CD14-positive monocyte (primary cell): Measurements from ENCODE around the gene KLHL4. TPM values are rescaled to one million over a fixed set of nuclear protein-coding genes. Genes with fewer than 3 reads are reported as not detected.

ENCODE experiments used
- DNase-seq, 3 donors: peaks; one replicate each; pipeline ENCODE4 v3.0.0-alpha.2; 2011 to 2022
- H2AFZ ChIP-seq: 2 replicates; pipeline ENCODE4 v1.6.0; 2012; ENCODE audit warnings: mild to moderate bottlenecking, low read depth, low read length, inconsistent platforms; ENCODE audit not compliant: insufficient read depth, poor library complexity, severe bottlenecking
- H3K27ac ChIP-seq, 2 donors: 1 replicate in 1 of 2; 2 replicates in 1 of 2; pipeline ENCODE4 v1.5.1; 2012 to 2013; ENCODE audit warnings: low read length in 2 of 2, control low read depth in 1 of 2, inconsistent platforms in 1 of 2, low read depth in 1 of 2, mild to moderate bottlenecking in 1 of 2
- H3K27me3 ChIP-seq, 2 donors: one replicate each; pipeline versions ENCODE4 v1.6.0 to v1.6.1; 2011 to 2013; ENCODE audit warnings: low read length in 2 of 2; ENCODE audit not compliant: control insufficient read depth in 2 of 2, insufficient read depth in 2 of 2
- H3K36me3 ChIP-seq, 2 donors: replicated peaks in 1 of 2; 1 replicate in 1 of 2; 2 replicates in 1 of 2; pipeline versions ENCODE4 v1.5.1 to v1.6.1; 2012 to 2013; ENCODE audit warnings: low read length in 2 of 2, control low read depth in 1 of 2, inconsistent platforms in 1 of 2, mild to moderate bottlenecking in 1 of 2; ENCODE audit not compliant: insufficient read depth in 2 of 2, control insufficient read depth in 1 of 2
- H3K4me1 ChIP-seq, 2 donors: 1 replicate in 1 of 2; 2 replicates in 1 of 2; pipeline versions ENCODE4 v1.5.1 to v1.6.1; 2012 to 2013; ENCODE audit warnings: low read length in 2 of 2, control low read depth in 1 of 2, inconsistent platforms in 1 of 2, mild to moderate bottlenecking in 1 of 2, moderate library complexity in 1 of 2; ENCODE audit not compliant: insufficient read depth in 2 of 2, control insufficient read depth in 1 of 2
- H3K4me2 ChIP-seq: replicated peaks from 2 replicates; pipeline ENCODE3; 2012; ENCODE audit warnings: low read length, moderate library complexity, mild to moderate bottlenecking; ENCODE audit not compliant: poor library complexity, severe bottlenecking; ENCODE audit errors: extremely low read depth
- H3K4me3 ChIP-seq, 3 experiments: fragments of 200-600 bp in 1 of 3; sonication (generic) in 1 of 3; replicated peaks in 1 of 3; 1 replicate in 2 of 3; 2 replicates in 1 of 3; pipeline ENCODE4 v1.5.1; 2011 to 2013; ENCODE audit warnings: low read length in 3 of 3, mild to moderate bottlenecking in 3 of 3, control low read depth in 2 of 3, low read depth in 2 of 3, inconsistent platforms in 1 of 3, moderate library complexity in 1 of 3
- H3K79me2 ChIP-seq: 2 replicates; pipeline ENCODE4 v1.6.0; 2012; ENCODE audit warnings: mild to moderate bottlenecking, control low read depth, inconsistent platforms, low read length, moderate library complexity; ENCODE audit not compliant: insufficient read depth
- H3K9ac ChIP-seq: 2 replicates; pipeline ENCODE4 v1.6.0; 2017; ENCODE audit warnings: low read length, mild to moderate bottlenecking; ENCODE audit not compliant: insufficient read depth, poor library complexity, severe bottlenecking
- H3K9me3 ChIP-seq, 2 donors: replicated peaks in 1 of 2; 1 replicate in 1 of 2; 2 replicates in 1 of 2; pipeline versions ENCODE4 v1.5.1 to v1.6.1; 2012 to 2013; ENCODE audit warnings: low read length in 2 of 2, control low read depth in 1 of 2; ENCODE audit not compliant: control insufficient read depth in 1 of 2, insufficient read depth in 1 of 2
- H4K20me1 ChIP-seq: 2 replicates; pipeline ENCODE4 v1.6.0; 2012; ENCODE audit warnings: mild to moderate bottlenecking, low read length, control low read depth, moderate library complexity; ENCODE audit not compliant: insufficient read depth
- H3K27ac Mint-ChIP-seq, 7 donors: one replicate each; pipeline ENCODE4 v1.8.0; 2020; ENCODE audit warnings: mild to moderate bottlenecking in 7 of 7, mixed read lengths in 7 of 7, moderate library complexity in 6 of 7, inconsistent platforms in 2 of 7
- H3K27me3 Mint-ChIP-seq, 3 donors: one replicate each; pipeline ENCODE4 v1.8.0; 2021 to 2022; ENCODE audit warnings: low read depth in 3 of 3, mild to moderate bottlenecking in 3 of 3, mixed read lengths in 3 of 3, moderate library complexity in 3 of 3, inconsistent platforms in 1 of 3
- H3K36me3 Mint-ChIP-seq, 2 donors: one replicate each; pipeline ENCODE4 v1.8.0; 2020; ENCODE audit warnings: mixed read lengths in 2 of 2, inconsistent platforms in 1 of 2, mild to moderate bottlenecking in 1 of 2
- H3K4me1 Mint-ChIP-seq: one replicate; pipeline ENCODE4 v1.8.0; 2020; ENCODE audit warnings: mild to moderate bottlenecking, mixed read lengths
- H3K4me3 Mint-ChIP-seq, 2 donors: one replicate each; pipeline ENCODE4 v1.8.0; 2020; ENCODE audit warnings: mild to moderate bottlenecking in 2 of 2, mixed read lengths in 2 of 2, moderate library complexity in 1 of 2
- H3K9me3 Mint-ChIP-seq, 7 donors: one replicate each; pipeline ENCODE4 v1.8.0; 2020 to 2022; ENCODE audit warnings: mixed read lengths in 7 of 7, mild to moderate bottlenecking in 6 of 7, moderate library complexity in 6 of 7, inconsistent platforms in 2 of 7
- WGBS: methylation state at CpG from one replicate; pipeline ENCODE4 v1.1.5; 2013; ENCODE audit warnings: missing lambda C conversion rate; ENCODE audit not compliant: insufficient coverage; 5-methylcytosine and 5-hydroxymethylcytosine counted together
- intact Hi-C, 2 donors: fragments of 100-400 bp; cut with micrococcal nuclease; formaldehyde crosslinking; loops; one replicate each; pipeline versions ENCODE4 v1.15.0 to v1.15.1; 2023
- polyA plus RNA-seq, 3 donors: library from polyadenylated mRNA; depleted of rRNA in 1 of 3; unstranded in 2 of 3; stranded (reverse) in 1 of 3; fragments of 300-500 nt in 2 of 3; fragments of >200 nt in 1 of 3; fragmentation: Illumina TruSeq in 2 of 3; gene quantifications; 1 replicate in 2 of 3; 2 replicates in 1 of 3; pipeline ENCODE4 v1.2.3, GENCODE V29; 2012 to 2021
- TF ChIP-seq, protein P1 (sequence below): fragments of 200-600 bp; IDR thresholded peaks from one replicate; pipeline ENCODE4 v1.8.0; 2022; ENCODE audit warnings: antibody characterized with exemption, mild to moderate bottlenecking

Gene KLHL4
- polyA plus RNA-seq, 3 donors: not detected

DNA sequence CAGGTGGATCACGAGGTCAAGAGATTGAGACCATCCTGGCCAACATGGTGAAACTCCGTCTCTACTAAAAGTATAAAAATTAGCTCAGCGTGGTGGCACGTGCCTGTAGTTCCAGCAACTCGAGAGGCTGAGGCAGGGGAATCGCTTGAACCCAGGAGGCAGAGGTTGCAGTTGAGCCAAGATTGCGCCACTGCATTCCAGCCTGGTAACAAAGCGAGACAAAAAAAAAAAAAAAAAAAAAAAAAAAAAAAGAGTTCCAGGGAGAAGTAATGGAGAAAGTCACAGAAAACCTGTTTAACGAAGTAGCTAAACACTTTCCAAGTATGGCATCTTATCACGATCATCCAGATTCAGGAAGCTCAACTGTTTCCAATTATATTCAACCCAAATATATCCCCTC lies 10.9 kb downstream of the KLHL4 start:
- TF ChIP-seq, protein P1, sequence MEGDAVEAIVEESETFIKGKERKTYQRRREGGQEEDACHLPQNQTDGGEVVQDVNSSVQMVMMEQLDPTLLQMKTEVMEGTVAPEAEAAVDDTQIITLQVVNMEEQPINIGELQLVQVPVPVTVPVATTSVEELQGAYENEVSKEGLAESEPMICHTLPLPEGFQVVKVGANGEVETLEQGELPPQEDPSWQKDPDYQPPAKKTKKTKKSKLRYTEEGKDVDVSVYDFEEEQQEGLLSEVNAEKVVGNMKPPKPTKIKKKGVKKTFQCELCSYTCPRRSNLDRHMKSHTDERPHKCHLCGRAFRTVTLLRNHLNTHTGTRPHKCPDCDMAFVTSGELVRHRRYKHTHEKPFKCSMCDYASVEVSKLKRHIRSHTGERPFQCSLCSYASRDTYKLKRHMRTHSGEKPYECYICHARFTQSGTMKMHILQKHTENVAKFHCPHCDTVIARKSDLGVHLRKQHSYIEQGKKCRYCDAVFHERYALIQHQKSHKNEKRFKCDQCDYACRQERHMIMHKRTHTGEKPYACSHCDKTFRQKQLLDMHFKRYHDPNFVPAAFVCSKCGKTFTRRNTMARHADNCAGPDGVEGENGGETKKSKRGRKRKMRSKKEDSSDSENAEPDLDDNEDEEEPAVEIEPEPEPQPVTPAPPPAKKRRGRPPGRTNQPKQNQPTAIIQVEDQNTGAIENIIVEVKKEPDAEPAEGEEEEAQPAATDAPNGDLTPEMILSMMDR: no peak
- no peak for DNase-seq
- H3K4me3 Mint-ChIP-seq: no peak overlapping the region
- H3K4me3 ChIP-seq: no peak overlapping the region
- intact Hi-C loops: no loop called here
- H3K27ac Mint-ChIP-seq: no peak overlapping the region
- no peak overlapping the region for H3K4me2 ChIP-seq
- H3K4me1 ChIP-seq: no peaks in the 10 kb centered on the region
- H3K27ac ChIP-seq: no peak overlapping the region
- peaks cover 0 to 5% (median 2%) of the 10 kb centered on the region in 7 donors for H3K9me3 Mint-ChIP-seq
- H4K20me1 ChIP-seq: no peaks in the 10 kb centered on the region
- H3K79me2 ChIP-seq: no peaks in the 10 kb centered on the region
- H3K36me3 Mint-ChIP-seq: no peaks in the 10 kb centered on the region
- H3K9ac ChIP-seq: no peak overlapping the region
- no peaks in the 10 kb centered on the region for H3K27me3 ChIP-seq
- H3K36me3 ChIP-seq: no peaks in the 10 kb centered on the region
- peaks cover 0 to 2% (median 0%) of the 10 kb centered on the region in 3 donors for H3K27me3 Mint-ChIP-seq
- no peaks in the 10 kb centered on the region for H3K4me1 Mint-ChIP-seq
- no peaks in the 10 kb centered on the region for H3K9me3 ChIP-seq
- H2AFZ ChIP-seq: no peak overlapping the region
- 100% methylated on average over 2 of the region's 10 CpGs for WGBS

DNA sequence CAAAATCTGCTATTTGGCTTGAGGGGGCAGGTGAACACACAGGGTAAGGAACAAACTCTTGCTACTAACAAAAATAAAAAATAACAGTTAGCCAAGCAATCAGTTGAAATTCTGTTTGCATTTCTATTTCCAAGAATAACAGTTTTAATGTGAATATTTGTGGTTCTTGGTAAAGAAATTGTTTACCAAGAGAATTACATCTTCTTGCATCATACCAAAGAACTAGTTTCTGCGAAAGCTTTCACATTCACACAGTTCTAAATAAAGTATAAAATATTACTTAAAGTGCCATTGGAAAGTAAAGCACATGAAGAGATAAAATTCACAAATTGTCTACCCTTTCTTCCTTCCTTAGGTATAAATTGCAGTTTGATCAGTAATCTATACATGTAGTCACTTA lies 54.4 kb downstream of the KLHL4 start:
- Histone ChIP-seq H3K4me2 (no peak overlapping the region), H3K27me3 (no peaks in the 10 kb centered on the region), H3K36me3 (no peaks in the 10 kb centered on the region), H3K4me3 (no peak overlapping the region), H3K4me1 (no peaks in the 10 kb centered on the region), H3K9me3 (no peaks in the 10 kb centered on the region), H3K27ac (no peak overlapping the region), H4K20me1 (no peaks in the 10 kb centered on the region), H3K9ac (no peak overlapping the region), H3K79me2 (no peaks in the 10 kb centered on the region), H2AFZ (no peak overlapping the region)
- H3K9me3 Mint-ChIP-seq: no peaks in the 10 kb centered on the region
- H3K4me3 Mint-ChIP-seq: no peak overlapping the region
- H3K4me1 Mint-ChIP-seq: no peaks in the 10 kb centered on the region
- no peaks in the 10 kb centered on the region for H3K27me3 Mint-ChIP-seq
- H3K36me3 Mint-ChIP-seq: no peaks in the 10 kb centered on the region
- intact Hi-C loops: no loop called here
- TF ChIP-seq, protein P1: no peak
- no peak for DNase-seq
- WGBS: no CpG with 5 or more reads among the region's 1 CpG
- H3K27ac Mint-ChIP-seq: no peak overlapping the region
